ENCODE results near the gene ZNF865. TPM values are rescaled to one million over a fixed set of nuclear protein-coding genes. Genes with fewer than 3 reads are reported as not detected.

Gene ZNF865
- total RNA-seq, 4 donors from 2014 or later = 8.1 to 17.8 (median 12.3) TPM

DNA sequence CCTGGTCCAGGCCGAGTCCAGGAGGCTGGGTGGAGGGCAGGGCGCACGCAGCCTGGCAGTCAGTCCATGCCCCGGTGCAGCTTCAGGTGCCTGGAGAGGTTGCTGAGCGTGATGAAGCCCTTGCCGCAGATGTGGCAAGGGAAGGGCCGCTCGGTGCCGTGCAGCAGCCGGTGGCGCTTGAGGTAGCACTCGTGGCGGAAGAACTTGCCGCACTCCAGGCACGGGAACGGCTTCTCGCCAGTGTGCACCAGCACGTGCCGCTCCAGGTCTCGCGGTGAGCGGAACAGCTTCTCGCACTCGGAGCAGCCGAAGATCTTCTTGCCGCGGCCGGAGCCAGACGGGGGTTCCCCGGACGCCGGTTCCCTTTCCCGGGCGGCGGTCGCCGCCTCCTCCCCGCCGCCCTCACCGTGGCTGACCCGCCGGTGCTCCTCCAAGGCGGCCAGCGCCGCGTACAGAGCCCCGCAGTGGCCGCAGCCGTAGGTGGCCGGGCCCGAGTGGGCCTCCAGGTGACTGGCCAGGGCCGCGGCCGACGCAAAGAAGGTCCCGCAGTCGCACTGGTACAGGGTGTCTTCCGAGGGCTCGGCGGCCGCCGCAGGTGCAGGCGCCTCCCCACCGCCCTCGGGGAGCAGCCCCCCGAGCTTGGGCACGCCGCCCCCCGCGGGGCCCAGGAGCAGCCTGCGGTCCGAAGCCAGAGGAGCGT lies 12.9 kb upstream of the ZNF865 start:
- intact Hi-C loops (cut with DNase I; ENCODE audit: low total_unique reads) = no loop called here
- no peak for TF ChIP-seq POLR2A (IDR thresholded peaks at IDR 0.05)
- TF ChIP-seq, protein P1, sequence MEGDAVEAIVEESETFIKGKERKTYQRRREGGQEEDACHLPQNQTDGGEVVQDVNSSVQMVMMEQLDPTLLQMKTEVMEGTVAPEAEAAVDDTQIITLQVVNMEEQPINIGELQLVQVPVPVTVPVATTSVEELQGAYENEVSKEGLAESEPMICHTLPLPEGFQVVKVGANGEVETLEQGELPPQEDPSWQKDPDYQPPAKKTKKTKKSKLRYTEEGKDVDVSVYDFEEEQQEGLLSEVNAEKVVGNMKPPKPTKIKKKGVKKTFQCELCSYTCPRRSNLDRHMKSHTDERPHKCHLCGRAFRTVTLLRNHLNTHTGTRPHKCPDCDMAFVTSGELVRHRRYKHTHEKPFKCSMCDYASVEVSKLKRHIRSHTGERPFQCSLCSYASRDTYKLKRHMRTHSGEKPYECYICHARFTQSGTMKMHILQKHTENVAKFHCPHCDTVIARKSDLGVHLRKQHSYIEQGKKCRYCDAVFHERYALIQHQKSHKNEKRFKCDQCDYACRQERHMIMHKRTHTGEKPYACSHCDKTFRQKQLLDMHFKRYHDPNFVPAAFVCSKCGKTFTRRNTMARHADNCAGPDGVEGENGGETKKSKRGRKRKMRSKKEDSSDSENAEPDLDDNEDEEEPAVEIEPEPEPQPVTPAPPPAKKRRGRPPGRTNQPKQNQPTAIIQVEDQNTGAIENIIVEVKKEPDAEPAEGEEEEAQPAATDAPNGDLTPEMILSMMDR (IDR thresholded peaks at IDR 0.05) = no peak
- no peak overlapping the region for H3K4me3 ChIP-seq (ENCODE audit: low read depth, poor library complexity, severe bottlenecking)
- 89 to 93% methylated on average over 42 to 66 of the region's 73 CpGs for WGBS, 2 donors
- no peak for DNase-seq (ENCODE audit: low spot score in 2 of 2)

- no peak for DNase-seq (ENCODE audit: low spot score in 2 of 2)
- 89% methylated on average over 54 to 67 of the region's 68 CpGs for WGBS, 2 donors
- TF ChIP-seq, protein P1 (IDR thresholded peaks at IDR 0.05) = no peak
- TF ChIP-seq POLR2A (IDR thresholded peaks at IDR 0.05) = no peak
- no peak overlapping the region for H3K4me3 ChIP-seq (ENCODE audit: low read depth, poor library complexity, severe bottlenecking)
- intact Hi-C loops (cut with DNase I; ENCODE audit: low total_unique reads) = no loop called here
These were observed 12.2 kb upstream of the ZNF865 start for GRCh38 chr19:55593096-55593772.

DNA sequence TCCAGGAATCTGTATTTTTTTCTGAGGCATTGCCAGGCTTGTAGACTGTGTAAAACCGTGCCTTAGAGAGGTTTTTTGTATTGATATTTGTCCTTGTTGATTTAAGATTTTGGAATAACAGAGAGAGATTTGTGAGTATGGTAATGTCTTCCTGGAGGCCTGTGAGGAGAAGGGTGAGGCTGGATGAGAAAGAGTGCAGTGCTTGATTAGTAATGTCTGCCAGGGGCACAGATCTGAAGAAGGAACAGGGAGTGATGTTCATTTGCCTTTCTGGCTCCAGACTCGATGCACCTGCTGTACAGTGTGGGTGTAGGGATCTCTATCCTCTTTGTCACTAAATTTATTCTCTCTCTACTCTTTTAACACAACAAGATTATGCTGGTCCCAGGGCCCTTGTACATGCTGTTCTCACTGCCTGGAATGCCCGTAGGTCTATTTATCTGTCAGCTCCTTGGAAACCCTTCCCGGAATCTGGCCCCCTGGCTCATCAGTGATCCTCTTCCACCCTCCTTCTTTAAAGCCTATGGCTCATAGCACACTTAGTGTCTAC lies 10.4 kb upstream of the ZNF865 start:
- DNase-seq (ENCODE audit: low spot score in 2 of 2) = no peak
- 81 to 87% methylated on average over 4 of the region's 4 CpGs for WGBS, 2 donors
- no peak overlapping the region for H3K4me3 ChIP-seq (ENCODE audit: low read depth, poor library complexity, severe bottlenecking)
- intact Hi-C loops (cut with DNase I; ENCODE audit: low total_unique reads) = no loop called here
- no peak for TF ChIP-seq POLR2A (IDR thresholded peaks at IDR 0.05)
- TF ChIP-seq, protein P1 (IDR thresholded peaks at IDR 0.05) = no peak

- no peak overlapping the region for H3K4me3 ChIP-seq (ENCODE audit: low read depth, poor library complexity, severe bottlenecking)
- intact Hi-C loops (cut with DNase I; ENCODE audit: low total_unique reads) = no loop called here
- TF ChIP-seq, protein P1 (IDR thresholded peaks at IDR 0.05) = no peak
- TF ChIP-seq POLR2A (IDR thresholded peaks at IDR 0.05) = no peak
- WGBS, 2 donors = 93 to 96% methylated on average over 3 of the region's 3 CpGs
- no peak for DNase-seq (ENCODE audit: low spot score in 2 of 2)
These were observed 9.1 kb upstream of the ZNF865 start for GRCh38 chr19:55596304-55596703.

DNA sequence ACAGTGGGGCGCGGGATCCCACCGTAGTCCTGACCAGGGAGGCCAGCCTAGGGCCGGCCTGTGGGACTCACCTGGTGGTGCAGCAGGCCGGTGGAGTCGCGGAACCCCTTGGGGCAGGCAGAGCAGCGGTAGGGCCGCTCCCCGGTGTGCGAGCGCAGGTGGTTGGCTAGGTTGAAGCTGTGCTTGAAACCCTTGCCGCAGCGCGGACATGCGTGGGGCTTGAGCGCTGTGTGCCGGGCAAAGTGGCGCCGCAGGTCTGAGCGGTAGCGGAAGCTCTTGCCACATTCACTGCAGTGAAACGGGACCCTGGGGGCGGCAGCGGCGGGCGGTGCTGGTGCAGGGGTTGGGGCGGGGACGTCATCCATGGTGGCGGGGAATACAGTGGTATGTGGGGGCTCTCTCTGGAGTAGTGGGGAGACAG lies 7.9 kb upstream of the ZNF865 start:
- no peak for TF ChIP-seq POLR2A (IDR thresholded peaks at IDR 0.05)
- TF ChIP-seq, protein P1 (IDR thresholded peaks at IDR 0.05) = no peak
- no peak overlapping the region for H3K4me3 ChIP-seq (ENCODE audit: low read depth, poor library complexity, severe bottlenecking)
- no peak for DNase-seq (ENCODE audit: low spot score in 2 of 2)
- intact Hi-C loops (cut with DNase I; ENCODE audit: low total_unique reads) = no loop called here
- WGBS, 2 donors = 95 to 97% methylated on average over 30 of the region's 30 CpGs

Data from lower leg skin (tissue), 4 donors.